ENCODE measurements around the gene CYS1.
A peak's percentile ranks its signal among the peaks of the same experiment; 100 is the strongest.

DNA sequence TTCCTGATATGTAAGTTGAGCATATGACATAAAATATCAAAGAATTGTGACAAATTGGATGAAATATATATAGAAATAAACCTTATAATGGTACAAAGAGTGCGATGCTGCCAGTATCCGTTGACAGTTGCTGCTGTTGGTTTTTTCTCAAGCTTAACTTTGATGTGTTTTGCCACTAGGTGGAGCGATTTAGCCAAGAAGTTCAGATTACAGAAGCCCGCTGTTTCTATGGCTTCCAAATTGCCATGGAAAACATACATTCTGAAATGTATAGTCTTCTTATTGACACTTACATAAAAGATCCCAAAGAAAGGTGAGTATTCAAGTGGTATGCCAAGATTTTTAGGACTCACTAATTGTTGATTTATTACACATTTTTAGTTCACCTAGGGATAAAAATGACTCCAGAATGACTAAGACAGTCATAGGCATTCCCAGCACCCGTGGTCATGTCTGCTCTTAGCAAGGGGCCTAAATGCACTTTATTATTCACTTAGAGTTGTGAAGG lies 44.4 kb upstream of the CYS1 start:
- TF ChIP-seq CTCF (conservative IDR thresholded peaks at IDR 0.05 in 1 of 2, IDR thresholded peaks at IDR 0.05 in 1 of 2; ENCODE audit: extremely low read depth in 1 of 2, insufficient read depth in 1 of 2, low read depth in 1 of 2, low read length in 2 of 2) (peak; percentile 44 to 56), EZH2 (IDR thresholded peaks at IDR 0.05; ENCODE audit: borderline replicate concordance, low read length) (no peak)
